H1 (cell line): Measurements from ENCODE around the gene CPSF4. TPM values are rescaled to one million over a fixed set of nuclear protein-coding genes. Genes with fewer than 3 reads are reported as not detected.

Source experiments
- CTCF ChIA-PET: fragments of 300-600 bp; sonication (Branson Sonifier 250); formaldehyde crosslinking; loops from one replicate; lab custom pipeline; 2021; ENCODE audit not compliant: partially characterized antibody; lab: Charles Lee
- POLR2A ChIA-PET: fragments of 300-600 bp; sonication (Branson Sonifier 250); formaldehyde crosslinking; loops from one replicate; lab custom pipeline; 2021; ENCODE audit warnings: inconsistent platforms; ENCODE audit not compliant: partially characterized antibody; lab: Charles Lee
- DNase-seq, 2 experiments: peaks; one replicate each; pipeline versions ENCODE4 v3.0.0 to v3.0.0-alpha.2; 2010 to 2022; ENCODE audit warnings: low spot score in 2 of 2, low read depth in 1 of 2, mixed read lengths in 1 of 2
- FAIRE-seq: peaks from 2 replicates; lab custom pipeline; 2011; peaks lifted over from hg19 to GRCh38; lab: Jason Lieb, UNC
- H2AFZ ChIP-seq: 2 replicates; pipeline ENCODE4 v1.8.1; 2012; ENCODE audit warnings: low read length, inconsistent platforms
- H2AK5ac ChIP-seq: 2 replicates; pipeline ENCODE4 v1.6.1; 2013; ENCODE audit warnings: low read depth, low read length
- H2BK120ac ChIP-seq: replicated peaks from 2 replicates; pipeline ENCODE3; 2013; ENCODE audit warnings: low read depth, low read length, inconsistent platforms
- H2BK12ac ChIP-seq: 2 replicates; pipeline ENCODE4 v1.6.1; 2013; ENCODE audit warnings: low read depth, low read length
- H2BK15ac ChIP-seq: 2 replicates; pipeline ENCODE4 v1.6.1; 2013; ENCODE audit warnings: low read length
- H2BK20ac ChIP-seq: 2 replicates; pipeline ENCODE4 v1.6.1; 2013; ENCODE audit warnings: low read length
- H2BK5ac ChIP-seq: 2 replicates; pipeline ENCODE4 v1.6.1; 2013; ENCODE audit warnings: low read depth, low read length
- H3K14ac ChIP-seq: 2 replicates; pipeline ENCODE4 v1.6.1; 2013; ENCODE audit warnings: inconsistent platforms; ENCODE audit not compliant: insufficient read length
- H3K18ac ChIP-seq: 2 replicates; pipeline ENCODE4 v1.6.1; 2013; ENCODE audit warnings: low read length; ENCODE audit errors: extremely low read depth
- H3K23ac ChIP-seq: 2 replicates; pipeline ENCODE4 v1.6.1; 2013; ENCODE audit warnings: inconsistent platforms; ENCODE audit not compliant: insufficient read length
- H3K23me2 ChIP-seq: 2 replicates; pipeline ENCODE4 v1.6.1; 2013; ENCODE audit warnings: low read depth, low read length
- H3K27ac ChIP-seq: 2 replicates; pipeline ENCODE4 v1.6.1; 2011; ENCODE audit warnings: low read depth, low read length, inconsistent platforms
- H3K27me3 ChIP-seq, 4 experiments: replicated peaks in 1 of 4; 1 replicate in 1 of 4; 2 replicates in 3 of 4; pipeline versions ENCODE4 v1.6.1 to v1.8.1; 2011 to 2013; ENCODE audit warnings: low read length in 3 of 4, mild to moderate bottlenecking in 3 of 4, inconsistent platforms in 2 of 4, mixed read lengths in 2 of 4, moderate library complexity in 1 of 4; ENCODE audit not compliant: control insufficient read depth in 3 of 4, insufficient read depth in 3 of 4; ENCODE audit errors: extremely low read depth in 1 of 4
- H3K36me3 ChIP-seq, 4 experiments: 2 replicates each; pipeline versions ENCODE4 v1.6.1 to v1.8.1; 2011 to 2013; ENCODE audit warnings: mild to moderate bottlenecking in 4 of 4, low read length in 3 of 4, moderate library complexity in 2 of 4, control low read depth in 1 of 4, inconsistent platforms in 1 of 4; ENCODE audit not compliant: insufficient read depth in 4 of 4, control insufficient read depth in 2 of 4
- H3K4ac ChIP-seq: replicated peaks from 2 replicates; pipeline ENCODE3; 2013; ENCODE audit warnings: low read length, low read depth, mixed read lengths, inconsistent platforms; ENCODE audit not compliant: insufficient read length
- H3K4me1 ChIP-seq, 4 experiments: replicated peaks in 1 of 4; 1 replicate in 1 of 4; 2 replicates in 3 of 4; pipeline versions ENCODE4 v1.6.1 to v1.8.1; 2011 to 2013; ENCODE audit warnings: low read length in 3 of 4, inconsistent platforms in 2 of 4, mixed read lengths in 1 of 4; ENCODE audit not compliant: insufficient read depth in 4 of 4, control insufficient read depth in 3 of 4
- H3K4me2 ChIP-seq, 2 experiments: 2 replicates each; pipeline versions ENCODE4 v1.6.1 to v1.8.1; 2011 to 2013; ENCODE audit warnings: low read depth in 2 of 2, low read length in 2 of 2, control low read depth in 1 of 2, inconsistent platforms in 1 of 2, mild to moderate bottlenecking in 1 of 2; ENCODE audit not compliant: insufficient read depth in 1 of 2
- H3K4me3 ChIP-seq, 4 experiments: fragments of 200-600, 300-600 bp in 1 of 4; sonication (generic), shearing (Covaris generic), sonication (Bioruptor Twin) in 1 of 4; 2 replicates each; pipeline versions ENCODE4 v1.5.1 to v1.8.1; 2011 to 2016; ENCODE audit warnings: low read length in 4 of 4, low read depth in 3 of 4, control low read depth in 2 of 4, inconsistent platforms in 2 of 4, mild to moderate bottlenecking in 2 of 4, mixed read lengths in 1 of 4, moderate library complexity in 1 of 4; ENCODE audit not compliant: insufficient read depth in 2 of 4; ENCODE audit errors: extremely low read depth in 1 of 4
- H3K56ac ChIP-seq: replicated peaks from 2 replicates; pipeline ENCODE3; 2013; ENCODE audit warnings: low read depth, mild to moderate bottlenecking, mixed read lengths, low read length, inconsistent platforms; ENCODE audit not compliant: insufficient read length
- H3K79me1 ChIP-seq: 2 replicates; pipeline ENCODE4 v1.6.1; 2013; ENCODE audit warnings: low read depth, low read length, control low read depth
- H3K79me2 ChIP-seq, 2 experiments: 2 replicates each; pipeline versions ENCODE4 v1.6.1 to v1.8.1; 2012 to 2013; ENCODE audit warnings: low read length in 2 of 2, mild to moderate bottlenecking in 2 of 2, inconsistent platforms in 1 of 2; ENCODE audit not compliant: insufficient read depth in 2 of 2, control insufficient read depth in 1 of 2
- H3K9ac ChIP-seq, 4 experiments: replicated peaks in 1 of 4; 1 replicate in 1 of 4; 2 replicates in 3 of 4; pipeline versions ENCODE4 v1.6.1 to v1.8.1; 2011 to 2013; ENCODE audit warnings: low read depth in 3 of 4, low read length in 3 of 4, control low read depth in 2 of 4, mild to moderate bottlenecking in 2 of 4, moderate library complexity in 2 of 4, inconsistent platforms in 1 of 4; ENCODE audit errors: extremely low read depth in 1 of 4
- H3K9me3 ChIP-seq, 2 experiments: 2 replicates each; pipeline versions ENCODE4 v1.6.1 to v1.8.1; 2012 to 2013; ENCODE audit warnings: mild to moderate bottlenecking in 2 of 2, moderate library complexity in 2 of 2, control low read depth in 1 of 2, inconsistent platforms in 1 of 2, low read depth in 1 of 2, low read length in 1 of 2, mixed read lengths in 1 of 2; ENCODE audit not compliant: insufficient read depth in 2 of 2
- H4K20me1 ChIP-seq, 2 experiments: replicated peaks in 1 of 2; 2 replicates each; pipeline versions ENCODE3 to v1.8.1; 2011 to 2013; ENCODE audit warnings: inconsistent platforms in 2 of 2, low read length in 2 of 2, mild to moderate bottlenecking in 1 of 2; ENCODE audit not compliant: insufficient read depth in 2 of 2, control insufficient read depth in 1 of 2
- H4K5ac ChIP-seq: 2 replicates; pipeline ENCODE4 v1.6.1; 2013; ENCODE audit warnings: low read length, low read depth, mixed read lengths, inconsistent platforms; ENCODE audit not compliant: insufficient read length
- H4K8ac ChIP-seq: 2 replicates; pipeline ENCODE4 v1.8.0; 2013; ENCODE audit warnings: mild to moderate bottlenecking, moderate library complexity, low read length, inconsistent platforms; ENCODE audit not compliant: insufficient read depth; ENCODE audit errors: extremely low read depth
- H4K91ac ChIP-seq: replicated peaks from 2 replicates; pipeline ENCODE3; 2013; ENCODE audit warnings: low read length, mixed read lengths, inconsistent platforms; ENCODE audit not compliant: insufficient read length
- BCL11A ChIP-seq, 2 experiments: IDR thresholded peaks; one replicate each; pipeline ENCODE4 v1.6.1; 2011; ENCODE audit warnings: low read depth in 2 of 2, low read length in 2 of 2, mild to moderate bottlenecking in 2 of 2
- CEBPB ChIP-seq: IDR thresholded peaks from 2 replicates; pipeline ENCODE4 v1.6.1; 2012; ENCODE audit warnings: low read depth, low read length
- CHD1 ChIP-seq: IDR thresholded peaks from 2 replicates; pipeline ENCODE4 v1.6.1; 2012; ENCODE audit warnings: low read depth, low read length, improper control_type of control experiment
- GTF2F1 ChIP-seq: IDR thresholded peaks from 2 replicates; pipeline ENCODE4 v1.6.1; 2012; ENCODE audit warnings: low read depth, low read length, improper control_type of control experiment, borderline replicate concordance
- JUND ChIP-seq: IDR thresholded peaks from 2 replicates; pipeline ENCODE4 v1.6.1; 2011; ENCODE audit warnings: mild to moderate bottlenecking, improper control_type of control experiment, low read length
- KDM4A ChIP-seq: IDR thresholded peaks from one replicate; pipeline ENCODE4 v1.7.1; 2012; ENCODE audit warnings: low read depth, mild to moderate bottlenecking, moderate library complexity, low read length, inconsistent platforms; ENCODE audit not compliant: severe bottlenecking
- NRF1 ChIP-seq: IDR thresholded peaks from 2 replicates; pipeline ENCODE4 v1.6.1; 2011; ENCODE audit warnings: mild to moderate bottlenecking, low read depth, low read length, improper control_type of control experiment
- RFX5 ChIP-seq: IDR thresholded peaks from 2 replicates; pipeline ENCODE4 v1.6.1; 2011; ENCODE audit warnings: low read depth, low read length, improper control_type of control experiment, borderline replicate concordance
- ZNF274 ChIP-seq: IDR thresholded peaks from 2 replicates; pipeline ENCODE4 v1.7.0; 2012; ENCODE audit warnings: low read length, borderline replicate concordance; ENCODE audit errors: extremely low read depth
- WGBS, 2 experiments: shearing (Covaris generic) in 1 of 2; methylation state at CpG; one replicate each; pipeline versions ENCODE4 v1.1.6 to v1.1.7; 2013 to 2015; ENCODE audit warnings: low lambda C conversion rate in 2 of 2, mixed read lengths in 2 of 2, inconsistent platforms in 1 of 2, low coverage in 1 of 2, missing lambda C conversion rate in 1 of 2; ENCODE audit not compliant: insufficient replicate concordance in 2 of 2, insufficient coverage in 1 of 2, insufficient read length in 1 of 2; ENCODE audit errors: extremely low coverage in 1 of 2, missing lambda C conversion rate in 1 of 2; 5-methylcytosine and 5-hydroxymethylcytosine counted together
- polyA plus RNA-seq, 7 experiments: library from polyadenylated mRNA; depleted of rRNA in 3 of 7; stranded (reverse) in 5 of 7; unstranded in 2 of 7; fragments of >200 nt in 5 of 7; fragments of 200-250 nt in 2 of 7; gene quantifications; 1 replicate in 5 of 7; 2 replicates in 1 of 7; 4 replicates in 1 of 7; pipeline versions ENCODE4 v1.2.1 to v1.2.3, GENCODE V29; 2011 to 2013; ENCODE audit warnings: missing spikeins in 2 of 7, mixed read lengths in 2 of 7
- total RNA-seq: library from RNA; stranded (reverse); fragmentation: NEBNext Ultra II Directional; extraction: Animal tissue kit (Norgen Biotek cat#: 25700); gene quantifications from 2 replicates; pipeline ENCODE4 v1.2.1, GENCODE V29; 2021
- TF ChIP-seq, protein P1 (sequence below): IDR thresholded peaks from 2 replicates; pipeline ENCODE4 v1.6.1; 2011; ENCODE audit warnings: low read depth, mild to moderate bottlenecking, low read length; ENCODE audit not compliant: insufficient read depth
- TF ChIP-seq, protein P2 (sequence below): IDR thresholded peaks from 2 replicates; pipeline ENCODE4 v1.6.1; 2012; ENCODE audit warnings: low read length, inconsistent platforms

The CPSF4 gene
- total and polyA plus RNA-seq, 2 of the 8 experiments (the other 6 are each of a cell fraction or from before 2014, with no cell fraction given) = 77.5 to 103 TPM

DNA sequence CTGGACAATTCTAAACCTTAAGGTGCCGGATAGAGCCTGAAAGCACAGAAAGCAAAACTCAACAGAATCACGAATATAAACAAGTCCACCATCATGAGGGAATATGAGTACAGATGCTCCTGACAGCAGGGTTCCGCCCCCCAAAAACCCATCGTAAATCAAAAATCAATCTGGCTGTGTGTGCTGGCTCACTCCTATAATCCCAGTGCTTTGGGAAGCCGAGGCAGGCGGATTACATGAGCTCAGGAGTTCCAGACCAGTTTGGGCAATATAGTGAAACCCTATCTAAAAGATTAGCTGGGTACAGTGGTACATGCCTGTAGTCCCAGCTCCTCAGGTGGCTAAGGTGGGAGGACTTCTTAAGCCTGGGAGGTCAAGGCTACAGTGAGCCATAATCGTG is 17.8 kb upstream of the CPSF4 start:
- POLR2A ChIA-PET = interaction anchor here (0.6 to 5.1 kb wide), 12 partner anchors 9 to 968 kb away, joined by 3 to 32 read pairs (median 7); partner anchors contain the start of genes BUD31, CPSF4, PDAP1 and PTCD1

More for the DNA sequence above, 17.8 kb upstream of the CPSF4 start:
- Histone ChIP-seq H3K79me1 (no peaks in the 10 kb centered on the region; the same call in none of the 2 replicates), H3K23me2 (no peaks in the 10 kb centered on the region), H2BK120ac (no peak overlapping the region), H3K9ac (no peak overlapping the region), H3K27ac (no peak overlapping the region), H3K4me2 (no peak overlapping the region), H2BK12ac (no peak overlapping the region), H3K18ac (no peak overlapping the region), H2AFZ (no peak overlapping the region), H4K5ac (no peak overlapping the region), H3K36me3 (peaks cover 28 to 78% (median 59%) of the 10 kb centered on the region in 4 experiments), H3K9me3 (no peaks in the 10 kb centered on the region), H2BK5ac (no peak overlapping the region), H3K14ac (no peak overlapping the region), H2AK5ac (no peak overlapping the region), H3K79me2 (no peaks in the 10 kb centered on the region), H4K20me1 (peaks cover 3 to 19% of the 10 kb centered on the region in 2 experiments), H3K4me3 (no peak overlapping the region), H3K27me3 (no peaks in the 10 kb centered on the region; a peak in 1 of 7 replicates), H2BK15ac (no peak overlapping the region), H4K8ac (no peak overlapping the region), H3K56ac (no peak overlapping the region), H3K4ac (no peak overlapping the region), H2BK20ac (no peak overlapping the region), H3K23ac (no peak overlapping the region), H3K4me1 (no peaks in the 10 kb centered on the region; a peak in 1 of 7 replicates), H4K91ac (no peak overlapping the region)
- TF ChIP-seq CHD1 (no peak), GTF2F1 (no peak), BCL11A (IDR thresholded peaks at IDR 0.05; ENCODE audit: low read depth in 2 of 2, low read length in 2 of 2) (no peak), NRF1 (no peak), RFX5 (no peak), KDM4A (no peak), JUND (no peak), ZNF274 (no peak), CEBPB (no peak)
- TF ChIP-seq, protein P1, sequence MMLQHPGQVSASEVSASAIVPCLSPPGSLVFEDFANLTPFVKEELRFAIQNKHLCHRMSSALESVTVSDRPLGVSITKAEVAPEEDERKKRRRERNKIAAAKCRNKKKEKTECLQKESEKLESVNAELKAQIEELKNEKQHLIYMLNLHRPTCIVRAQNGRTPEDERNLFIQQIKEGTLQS = no peak
- TF ChIP-seq, protein P2, sequence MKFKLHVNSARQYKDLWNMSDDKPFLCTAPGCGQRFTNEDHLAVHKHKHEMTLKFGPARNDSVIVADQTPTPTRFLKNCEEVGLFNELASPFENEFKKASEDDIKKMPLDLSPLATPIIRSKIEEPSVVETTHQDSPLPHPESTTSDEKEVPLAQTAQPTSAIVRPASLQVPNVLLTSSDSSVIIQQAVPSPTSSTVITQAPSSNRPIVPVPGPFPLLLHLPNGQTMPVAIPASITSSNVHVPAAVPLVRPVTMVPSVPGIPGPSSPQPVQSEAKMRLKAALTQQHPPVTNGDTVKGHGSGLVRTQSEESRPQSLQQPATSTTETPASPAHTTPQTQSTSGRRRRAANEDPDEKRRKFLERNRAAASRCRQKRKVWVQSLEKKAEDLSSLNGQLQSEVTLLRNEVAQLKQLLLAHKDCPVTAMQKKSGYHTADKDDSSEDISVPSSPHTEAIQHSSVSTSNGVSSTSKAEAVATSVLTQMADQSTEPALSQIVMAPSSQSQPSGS = no peak
- FAIRE-seq (no peak), DNase-seq (no peak)
- 92% methylated on average over 7 of the region's 7 CpGs; no CpG with 5 or more reads in 1 of the 2 experiments for WGBS, 2 experiments
- CTCF ChIA-PET = interaction anchor here (0.7 to 2.3 kb wide), 3 partner anchors 12 to 266 kb away, joined by 3 to 8 read pairs (median 4); partner anchors contain the start of genes BUD31 and PDAP1
